ENCODE data around the gene LCA5L. TPM values are rescaled to one million over a fixed set of nuclear protein-coding genes. Genes with fewer than 3 reads are reported as not detected.

The LCA5L gene
- total RNA-seq, 4 donors from 2014 or later = 0.72 to 1.2 (median 0.72) TPM; not detected in 1

GRCh38 chr21:39479814-39480182, 34.2 kb upstream of the LCA5L start:
- 41% methylated on average over 2 of the region's 2 CpGs for WGBS
- DNase-seq (ENCODE audit: low spot score in 2 of 2) = no peak
- Histone ChIP-seq H3K27me3 (no peaks in the 10 kb centered on the region), H3K36me3 (no peaks in the 10 kb centered on the region), H3K4me3 (no peak overlapping the region), H3K4me1 (no peaks in the 10 kb centered on the region), H3K9me3 (no peaks in the 10 kb centered on the region), H3K27ac (no peak overlapping the region)
- TF ChIP-seq, protein P1, sequence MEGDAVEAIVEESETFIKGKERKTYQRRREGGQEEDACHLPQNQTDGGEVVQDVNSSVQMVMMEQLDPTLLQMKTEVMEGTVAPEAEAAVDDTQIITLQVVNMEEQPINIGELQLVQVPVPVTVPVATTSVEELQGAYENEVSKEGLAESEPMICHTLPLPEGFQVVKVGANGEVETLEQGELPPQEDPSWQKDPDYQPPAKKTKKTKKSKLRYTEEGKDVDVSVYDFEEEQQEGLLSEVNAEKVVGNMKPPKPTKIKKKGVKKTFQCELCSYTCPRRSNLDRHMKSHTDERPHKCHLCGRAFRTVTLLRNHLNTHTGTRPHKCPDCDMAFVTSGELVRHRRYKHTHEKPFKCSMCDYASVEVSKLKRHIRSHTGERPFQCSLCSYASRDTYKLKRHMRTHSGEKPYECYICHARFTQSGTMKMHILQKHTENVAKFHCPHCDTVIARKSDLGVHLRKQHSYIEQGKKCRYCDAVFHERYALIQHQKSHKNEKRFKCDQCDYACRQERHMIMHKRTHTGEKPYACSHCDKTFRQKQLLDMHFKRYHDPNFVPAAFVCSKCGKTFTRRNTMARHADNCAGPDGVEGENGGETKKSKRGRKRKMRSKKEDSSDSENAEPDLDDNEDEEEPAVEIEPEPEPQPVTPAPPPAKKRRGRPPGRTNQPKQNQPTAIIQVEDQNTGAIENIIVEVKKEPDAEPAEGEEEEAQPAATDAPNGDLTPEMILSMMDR (IDR thresholded peaks at IDR 0.05) = no peak
- no peak for TF ChIP-seq POLR2A (IDR thresholded peaks at IDR 0.05)
- no peak for TF ChIP-seq EP300 (IDR thresholded peaks at IDR 0.05)
- no peak for TF ChIP-seq POLR2AphosphoS5 (IDR thresholded peaks at IDR 0.05)

DNA sequence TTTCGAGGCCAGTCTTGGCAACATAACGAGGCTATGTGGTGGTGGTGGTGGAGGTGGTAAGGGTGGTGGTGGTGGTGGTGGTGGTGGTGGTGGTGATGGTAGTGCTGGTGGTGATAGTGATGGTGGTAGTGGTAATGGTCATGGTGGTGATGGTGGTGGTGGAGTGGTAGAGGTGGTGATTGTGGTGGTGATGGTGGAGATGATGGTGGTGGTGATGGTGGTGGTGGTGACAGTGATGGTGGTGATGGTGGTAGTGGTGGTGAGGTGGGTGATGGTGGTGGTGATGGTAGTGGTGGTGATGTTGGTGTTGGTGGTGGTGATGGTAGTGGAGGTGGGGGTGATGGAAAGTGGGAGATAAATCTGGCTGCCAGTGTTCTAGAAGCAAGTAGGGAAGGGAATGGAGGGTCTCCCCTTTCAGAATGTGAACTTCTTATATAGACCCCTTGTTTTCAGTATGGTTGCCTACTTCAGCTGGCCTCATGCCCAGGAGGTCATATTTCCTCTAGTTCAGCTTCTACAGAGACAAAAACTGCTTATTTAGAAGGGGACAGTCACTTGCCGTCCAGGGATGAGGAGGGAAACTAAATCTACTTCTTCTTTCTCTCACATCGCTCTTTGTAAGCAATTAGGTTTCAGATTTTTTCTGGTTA, 33.7 kb upstream of the LCA5L start:
- Histone ChIP-seq H3K36me3 (no peaks in the 10 kb centered on the region), H3K27me3 (no peaks in the 10 kb centered on the region), H3K27ac (no peak overlapping the region), H3K9me3 (no peaks in the 10 kb centered on the region), H3K4me3 (no peak overlapping the region), H3K4me1 (no peaks in the 10 kb centered on the region)
- no peak for DNase-seq (ENCODE audit: low spot score in 2 of 2)
- WGBS = 88% methylated on average over 4 of the region's 4 CpGs
- no peak for TF ChIP-seq POLR2AphosphoS5 (IDR thresholded peaks at IDR 0.05)
- no peak for TF ChIP-seq EP300 (IDR thresholded peaks at IDR 0.05)

- DNase-seq (ENCODE audit: low spot score in 2 of 2) = no peak
- Histone ChIP-seq H3K36me3 (no peaks in the 10 kb centered on the region), H3K4me3 (no peak overlapping the region), H3K4me1 (no peaks in the 10 kb centered on the region), H3K27ac (no peak overlapping the region), H3K9me3 (no peaks in the 10 kb centered on the region), H3K27me3 (no peaks in the 10 kb centered on the region)
- 79% methylated on average over 2 of the region's 2 CpGs for WGBS
- TF ChIP-seq POLR2A (IDR thresholded peaks at IDR 0.05) (no peak), EP300 (IDR thresholded peaks at IDR 0.05) (no peak)
- TF ChIP-seq, protein P1 (IDR thresholded peaks at IDR 0.05) = no peak
Measured at GRCh38 chr21:39474611-39475010, 29.0 kb upstream of the LCA5L start.

- H3K4me1 ChIP-seq = no peaks in the 10 kb centered on the region
- TF ChIP-seq EP300 (IDR thresholded peaks at IDR 0.05) (no peak), POLR2AphosphoS5 (IDR thresholded peaks at IDR 0.05) (no peak), POLR2A (IDR thresholded peaks at IDR 0.05) (no peak)
- TF ChIP-seq, protein P1 (IDR thresholded peaks at IDR 0.05) = no peak
- no peaks in the 10 kb centered on the region for H3K27me3 ChIP-seq
- no peak overlapping the region for H3K27ac ChIP-seq
- no peaks in the 10 kb centered on the region for H3K9me3 ChIP-seq
- H3K36me3 ChIP-seq = no peaks in the 10 kb centered on the region
- WGBS = 79% methylated on average over 4 of the region's 4 CpGs
- DNase-seq (ENCODE audit: low spot score in 2 of 2) = no peak
- H3K4me3 ChIP-seq = no peak overlapping the region
Measured at GRCh38 chr21:39472786-39473185, 27.2 kb upstream of the LCA5L start.

DNA sequence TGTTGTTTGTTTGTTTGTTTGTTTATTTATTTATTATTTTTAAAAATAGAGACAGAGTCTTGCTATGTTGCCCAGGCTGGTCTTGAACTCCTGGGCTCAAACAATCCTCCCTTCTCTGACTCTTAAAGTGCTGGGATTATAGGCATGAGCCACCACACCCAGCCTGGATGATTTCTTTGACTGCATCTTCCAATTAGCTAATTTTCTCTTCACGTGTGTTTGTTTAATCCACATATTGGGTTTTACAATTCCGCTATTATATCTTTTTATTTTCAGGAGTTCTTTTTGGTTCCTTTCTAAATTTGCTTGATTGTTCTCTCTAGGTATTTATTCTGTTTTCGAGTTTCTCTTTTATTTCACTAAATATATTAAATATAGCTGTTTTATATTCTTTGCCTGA, 26.0 kb upstream of the LCA5L start:
- Histone ChIP-seq H3K27ac (no peak overlapping the region), H3K9me3 (no peaks in the 10 kb centered on the region), H3K4me1 (no peaks in the 10 kb centered on the region), H3K27me3 (no peaks in the 10 kb centered on the region), H3K36me3 (no peaks in the 10 kb centered on the region), H3K4me3 (no peak overlapping the region)
- no peak for TF ChIP-seq POLR2A (IDR thresholded peaks at IDR 0.05)
- no peak for TF ChIP-seq EP300 (IDR thresholded peaks at IDR 0.05)
- TF ChIP-seq, protein P1 (IDR thresholded peaks at IDR 0.05) = no peak
- TF ChIP-seq POLR2AphosphoS5 (IDR thresholded peaks at IDR 0.05) = no peak
- whole genome bisulfite sequencing = 95% methylated on average over 3 of the region's 3 CpGs
- DNase-seq (ENCODE audit: low spot score in 2 of 2) = no peak

GRCh38 chr21:39468559-39468958, 23.0 kb upstream of the LCA5L start:
- H3K36me3 ChIP-seq = no peaks in the 10 kb centered on the region
- no peak overlapping the region for H3K27ac ChIP-seq
- TF ChIP-seq POLR2AphosphoS5 (IDR thresholded peaks at IDR 0.05) = no peak
- TF ChIP-seq EP300 (IDR thresholded peaks at IDR 0.05) = no peak
- TF ChIP-seq, protein P1 (IDR thresholded peaks at IDR 0.05) = no peak
- no peak for TF ChIP-seq POLR2A (IDR thresholded peaks at IDR 0.05)
- no peak overlapping the region for H3K4me3 ChIP-seq
- 86% methylated on average over 1 of the region's 1 CpG for WGBS
- no peak for DNase-seq (ENCODE audit: low spot score in 2 of 2)
- no peaks in the 10 kb centered on the region for H3K4me1 ChIP-seq
- H3K27me3 ChIP-seq = no peaks in the 10 kb centered on the region
- no peaks in the 10 kb centered on the region for H3K9me3 ChIP-seq
